IMR-90 (cell line): Measurements from ENCODE around the gene AGBL5. TPM values are rescaled to one million over a fixed set of nuclear protein-coding genes. Genes with fewer than 3 reads are reported as not detected.

Source experiments
- ATAC-seq: fragments of 200-7000 bp; cut with Tn5 transposase; 2 replicates; pipeline ENCODE4 v1.9.1; 2020; ENCODE audit warnings: low read depth, mild to moderate bottlenecking, moderate library complexity
- BruUV-seq: library from RNA; stranded (reverse); fragments of 400-500 nt; replicated peaks from 2 replicates; lab custom pipeline; 2021; lab: Mats Ljungman, UMichigan
- CTCF ChIA-PET: fragments of 300-600 bp; formaldehyde crosslinking; extraction: SDS; loops from one replicate; lab custom pipeline; 2021; ENCODE audit warnings: antibody characterized with exemption; lab: Yijun Ruan, JAX
- POLR2A ChIA-PET: fragments of 300-600 bp; sonication (Branson Sonifier 250); formaldehyde crosslinking; loops from one replicate; lab custom pipeline; 2022; ENCODE audit warnings: antibody characterized with exemption; ENCODE audit not compliant: unreplicated experiment; lab: Charles Lee
- DNase-seq: peaks from one replicate; pipeline ENCODE4 v3.0.0; 2013
- H2AFZ ChIP-seq: replicated peaks from 2 replicates; pipeline ENCODE3; 2013; ENCODE audit warnings: low read length, mild to moderate bottlenecking; ENCODE audit not compliant: poor library complexity
- H2AK5ac ChIP-seq: 2 replicates; pipeline ENCODE4 v1.6.1; 2013; ENCODE audit warnings: low read depth, low read length, inconsistent platforms
- H2AK9ac ChIP-seq: replicated peaks from 2 replicates; pipeline ENCODE3; 2013; ENCODE audit warnings: mild to moderate bottlenecking, low read depth, low read length, moderate library complexity; ENCODE audit not compliant: poor library complexity
- H2BK120ac ChIP-seq: 2 replicates; pipeline ENCODE4 v1.6.1; 2013; ENCODE audit warnings: low read depth, low read length, inconsistent platforms
- H2BK15ac ChIP-seq: 3 replicates; pipeline ENCODE4 v1.6.1; 2013; ENCODE audit warnings: low read depth, low read length, inconsistent platforms
- H2BK20ac ChIP-seq: 2 replicates; pipeline ENCODE4 v1.6.1; 2013; ENCODE audit warnings: low read depth, mild to moderate bottlenecking, inconsistent platforms, low read length, moderate library complexity
- H2BK5ac ChIP-seq: 2 replicates; pipeline ENCODE4 v1.6.1; 2013; ENCODE audit warnings: mild to moderate bottlenecking, low read depth, low read length, inconsistent platforms; ENCODE audit not compliant: poor library complexity, severe bottlenecking
- H3K14ac ChIP-seq: replicated peaks from 2 replicates; pipeline ENCODE4 v1.6.1; 2013; ENCODE audit warnings: low read depth, low read length, inconsistent platforms
- H3K18ac ChIP-seq: 2 replicates; pipeline ENCODE4 v1.6.1; 2013; ENCODE audit warnings: low read depth, low read length, control low read depth
- H3K23ac ChIP-seq: 2 replicates; pipeline ENCODE4 v1.6.1; 2013; ENCODE audit warnings: low read depth, low read length, inconsistent platforms
- H3K27ac ChIP-seq: 2 replicates; pipeline ENCODE4 v1.5.1; 2013; ENCODE audit warnings: mild to moderate bottlenecking, control low read depth, low read length; ENCODE audit not compliant: insufficient read depth
- H3K27me3 ChIP-seq: 2 replicates; pipeline ENCODE4 v1.6.1; 2013; ENCODE audit warnings: low read length; ENCODE audit not compliant: control insufficient read depth, insufficient read depth
- H3K36me3 ChIP-seq: 2 replicates; pipeline ENCODE4 v1.6.1; 2013; ENCODE audit warnings: low read length, mixed read lengths; ENCODE audit not compliant: control insufficient read depth, insufficient read depth
- H3K4ac ChIP-seq: 2 replicates; pipeline ENCODE4 v1.6.1; 2013; ENCODE audit warnings: low read depth, low read length, inconsistent platforms
- H3K4me1 ChIP-seq: 2 replicates; pipeline ENCODE4 v1.6.1; 2013; ENCODE audit warnings: low read length, mixed read lengths; ENCODE audit not compliant: control insufficient read depth, insufficient read depth
- H3K4me2 ChIP-seq: 2 replicates; pipeline ENCODE4 v1.6.1; 2013; ENCODE audit warnings: low read depth, mild to moderate bottlenecking, control low read depth, low read length, moderate library complexity
- H3K4me3 ChIP-seq: 2 replicates; pipeline ENCODE4 v1.5.1; 2013; ENCODE audit warnings: low read depth, mild to moderate bottlenecking, control low read depth, low read length, moderate library complexity; ENCODE audit not compliant: insufficient read depth
- H3K56ac ChIP-seq: 2 replicates; pipeline ENCODE4 v1.6.1; 2013; ENCODE audit warnings: low read length, inconsistent platforms; ENCODE audit not compliant: insufficient read depth; ENCODE audit errors: extremely low read depth
- H3K79me1 ChIP-seq, 2 experiments: 2 replicates each; pipeline ENCODE4 v1.6.1; 2013; ENCODE audit warnings: low read length in 2 of 2, inconsistent platforms in 1 of 2, low read depth in 1 of 2
- H3K9ac ChIP-seq: 2 replicates; pipeline ENCODE4 v1.6.1; 2013; ENCODE audit warnings: low read depth, low read length, control low read depth
- H3K9me1 ChIP-seq: 2 replicates; pipeline ENCODE4 v1.6.1; 2013; ENCODE audit warnings: low read length, inconsistent platforms; ENCODE audit not compliant: insufficient read depth
- H3K9me3 ChIP-seq: 2 replicates; pipeline ENCODE4 v1.6.1; 2013; ENCODE audit warnings: low read length; ENCODE audit not compliant: control insufficient read depth, insufficient read depth
- H4K20me1 ChIP-seq: 2 replicates; pipeline ENCODE4 v1.6.1; 2013; ENCODE audit warnings: low read length, inconsistent platforms; ENCODE audit not compliant: insufficient read depth
- H4K5ac ChIP-seq: 2 replicates; pipeline ENCODE4 v1.6.1; 2013; ENCODE audit warnings: mild to moderate bottlenecking, low read depth, low read length, control low read depth
- H4K8ac ChIP-seq, 2 experiments: 2 replicates each; pipeline ENCODE4 v1.6.1; 2013; ENCODE audit warnings: low read depth in 2 of 2, low read length in 2 of 2, control low read depth in 1 of 2, inconsistent platforms in 1 of 2
- H4K91ac ChIP-seq: 2 replicates; pipeline ENCODE4 v1.6.1; 2013; ENCODE audit warnings: low read depth, low read length, inconsistent platforms; ENCODE audit not compliant: insufficient read depth
- CEBPB ChIP-seq: IDR thresholded peaks from 2 replicates; pipeline ENCODE4 v1.6.1; 2012; ENCODE audit warnings: low read depth, low read length, improper control_type of control experiment
- CHD1 ChIP-seq: IDR thresholded peaks from 2 replicates; pipeline ENCODE4 v1.6.1; 2012; ENCODE audit warnings: low read depth, low read length, improper control_type of control experiment
- FOS ChIP-seq: fragments of 150-350 bp; IDR thresholded peaks from 2 replicates; pipeline ENCODE4 v1.6.1; 2016; ENCODE audit warnings: low read depth, low read length
- MAZ ChIP-seq: IDR thresholded peaks from 2 replicates; pipeline ENCODE4 v1.6.1; 2012; ENCODE audit warnings: low read depth, mild to moderate bottlenecking, low read length, improper control_type of control experiment, moderate library complexity, borderline replicate concordance
- MXI1 ChIP-seq: IDR thresholded peaks from 2 replicates; pipeline ENCODE4 v1.6.1; 2012; ENCODE audit warnings: low read depth, mild to moderate bottlenecking, low read length, moderate library complexity, borderline replicate concordance
- NFE2L2 ChIP-seq: fragments of 150-350 bp; IDR thresholded peaks from 2 replicates; pipeline ENCODE4 v1.6.1; 2016; ENCODE audit warnings: low read depth, mild to moderate bottlenecking, low read length
- POLR2A ChIP-seq: IDR thresholded peaks from 2 replicates; pipeline ENCODE4 v1.6.1; 2012; ENCODE audit warnings: mild to moderate bottlenecking, low read depth, low read length
- RAD21 ChIP-seq: IDR thresholded peaks from 2 replicates; pipeline ENCODE4 v1.6.1; 2012; ENCODE audit warnings: low read length, improper control_type of control experiment
- RCOR1 ChIP-seq: IDR thresholded peaks from 2 replicates; pipeline ENCODE4 v1.6.1; 2012; ENCODE audit warnings: mild to moderate bottlenecking, low read length, improper control_type of control experiment; ENCODE audit not compliant: insufficient replicate concordance
- SMC3 ChIP-seq: fragments of 150-350 bp; IDR thresholded peaks from 2 replicates; pipeline ENCODE4 v1.6.1; 2016; ENCODE audit warnings: low read depth, mild to moderate bottlenecking, antibody characterized with exemption, low read length, moderate library complexity
- WGBS, 2 experiments: methylation state at CpG; one replicate each; pipeline versions ENCODE4 v1.1.5 to v1.1.7; 2013; ENCODE audit warnings: missing lambda C conversion rate in 2 of 2; ENCODE audit not compliant: insufficient read length in 1 of 2; ENCODE audit errors: extremely low coverage in 2 of 2; 5-methylcytosine and 5-hydroxymethylcytosine counted together
- dilution Hi-C: fragments of 300-500 bp; cut with HindIII; formaldehyde crosslinking; loops from one replicate; pipeline ENCODE4 v1.14.3; 2018; ENCODE audit warnings: low sequenced_read_pairs; ENCODE audit not compliant: unreplicated experiment
- in situ Hi-C: fragments of 300-500 bp; cut with MboI; formaldehyde crosslinking; loops from 3 replicates; pipeline ENCODE4 v1.14.3; 2019; ENCODE audit warnings: low sequenced_read_pairs, inconsistent platforms, mixed read lengths
- intact Hi-C: fragments of 100-400 bp; cut with micrococcal nuclease; formaldehyde crosslinking; loops from 2 replicates; pipeline ENCODE4 v1.10.0; 2022
- polyA plus RNA-seq, 3 experiments: library from polyadenylated mRNA; depleted of rRNA; stranded (reverse); fragments of >200 nt; gene quantifications; 2 replicates each; pipeline ENCODE4 v1.2.3, GENCODE V29; 2012; ENCODE audit warnings: low replicate concordance in 1 of 3
- total RNA-seq: library from RNA; depleted of rRNA; stranded (reverse); fragments of >200 nt; gene quantifications from 2 replicates; pipeline ENCODE4 v1.2.3, GENCODE V29; 2012
- TF ChIP-seq, protein P1 (sequence below): conservative IDR thresholded peaks from 2 replicates; pipeline ENCODE4 v1.5.1; 2012; ENCODE audit warnings: mild to moderate bottlenecking, low read depth, low read length, improper control_type of control experiment

The AGBL5 gene
- total and polyA plus RNA-seq, 2 of the 4 experiments (the other 2 are of a cell fraction), result 19.0 to 26.2 TPM

DNA sequence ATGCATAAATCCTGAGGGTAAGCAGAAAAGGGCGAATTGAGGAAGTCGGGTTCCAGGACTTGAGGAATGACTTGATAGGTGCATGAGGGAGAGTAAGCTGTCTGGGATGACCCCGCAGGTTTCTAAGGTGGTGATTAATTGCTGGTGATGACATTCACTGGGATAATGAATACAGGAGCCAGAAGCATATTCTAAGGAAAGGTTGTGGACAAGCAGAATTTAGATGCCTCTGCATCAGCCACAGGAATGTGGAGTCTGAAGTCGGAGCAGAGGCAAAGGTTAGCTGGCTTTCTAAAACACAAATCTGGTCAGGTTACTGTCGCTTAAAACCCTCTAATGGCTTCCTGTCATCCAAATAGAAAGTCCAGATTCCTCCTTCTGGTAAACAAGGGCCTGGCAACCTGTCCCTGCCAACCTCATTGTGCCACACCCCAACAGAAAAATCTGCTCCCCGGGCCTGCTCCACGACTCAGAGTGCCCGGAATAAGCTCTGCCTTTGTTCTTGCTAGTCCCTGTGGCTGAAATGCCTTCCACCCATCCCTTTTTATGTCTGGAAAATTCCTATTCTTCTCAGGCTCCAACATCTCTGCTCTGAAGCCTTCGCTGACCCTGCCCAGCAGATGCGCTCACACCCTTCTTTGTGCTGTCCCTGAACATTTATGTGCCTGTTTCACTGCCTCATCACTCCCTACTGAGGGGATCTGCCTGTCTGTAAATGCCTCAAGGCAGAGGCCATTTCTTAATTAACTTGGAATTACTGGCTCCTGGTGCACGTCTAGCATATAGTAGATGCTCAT lies 30.0 kb upstream of the AGBL5 start:
- ChIA-PET CTCF (no interaction called here), POLR2A (no interaction called here)
- Histone ChIP-seq H3K4me1 (peaks cover 13% of the 10 kb centered on the region; the same call in 1 of the 2 replicates), H2AK5ac (peak overlapping the region; percentile 47; the same call in 1 of the 2 replicates), H3K23ac (no peak overlapping the region), H4K20me1 (peaks cover 8% of the 10 kb centered on the region), H2AFZ (no peak overlapping the region), H4K8ac (no peak overlapping the region), H2BK120ac (no peak overlapping the region), H3K4ac (no peak overlapping the region), H4K5ac (no peak overlapping the region), H4K91ac (no peak overlapping the region; the same call in 1 of the 2 replicates), H2AK9ac (peak overlapping the region; percentile 33), H3K27ac (no peak overlapping the region), H3K14ac (no peak overlapping the region; the same call in 1 of the 2 replicates), H3K79me1 (peaks cover 2 to 12% of the 10 kb centered on the region in 2 experiments; a peak in 1 of 4 replicates), H2BK15ac (no peak overlapping the region), H3K4me2 (no peak overlapping the region), H3K56ac (no peak overlapping the region), H2BK5ac (no peak overlapping the region), H3K9me1 (peaks cover 16% of the 10 kb centered on the region; the same call in 1 of the 2 replicates), H3K18ac (no peak overlapping the region), H2BK20ac (no peak overlapping the region), H3K4me3 (no peak overlapping the region), H3K36me3 (peaks cover 28% of the 10 kb centered on the region), H3K27me3 (no peaks in the 10 kb centered on the region), H3K9me3 (no peaks in the 10 kb centered on the region), H3K9ac (no peak overlapping the region)
- DNase-seq (no peak), ATAC-seq (peak; percentile 55)
- 51% methylated on average over 7 of the region's 11 CpGs; no CpG with 5 or more reads in 1 of the 2 experiments for WGBS, 2 experiments
- intact Hi-C loops (no loop called here), dilution Hi-C loops (no loop called here), in situ Hi-C loops (no loop called here)
- TF ChIP-seq FOS, result no peak
- TF ChIP-seq MAZ, result no peak
- no peak for TF ChIP-seq POLR2A
- TF ChIP-seq CEBPB, result no peak
- TF ChIP-seq NFE2L2, result no peak
- TF ChIP-seq RAD21, result no peak
- no peak for TF ChIP-seq SMC3
- no peak for TF ChIP-seq MXI1
- no peak for TF ChIP-seq CHD1
- TF ChIP-seq RCOR1, result no peak
- TF ChIP-seq, protein P1, sequence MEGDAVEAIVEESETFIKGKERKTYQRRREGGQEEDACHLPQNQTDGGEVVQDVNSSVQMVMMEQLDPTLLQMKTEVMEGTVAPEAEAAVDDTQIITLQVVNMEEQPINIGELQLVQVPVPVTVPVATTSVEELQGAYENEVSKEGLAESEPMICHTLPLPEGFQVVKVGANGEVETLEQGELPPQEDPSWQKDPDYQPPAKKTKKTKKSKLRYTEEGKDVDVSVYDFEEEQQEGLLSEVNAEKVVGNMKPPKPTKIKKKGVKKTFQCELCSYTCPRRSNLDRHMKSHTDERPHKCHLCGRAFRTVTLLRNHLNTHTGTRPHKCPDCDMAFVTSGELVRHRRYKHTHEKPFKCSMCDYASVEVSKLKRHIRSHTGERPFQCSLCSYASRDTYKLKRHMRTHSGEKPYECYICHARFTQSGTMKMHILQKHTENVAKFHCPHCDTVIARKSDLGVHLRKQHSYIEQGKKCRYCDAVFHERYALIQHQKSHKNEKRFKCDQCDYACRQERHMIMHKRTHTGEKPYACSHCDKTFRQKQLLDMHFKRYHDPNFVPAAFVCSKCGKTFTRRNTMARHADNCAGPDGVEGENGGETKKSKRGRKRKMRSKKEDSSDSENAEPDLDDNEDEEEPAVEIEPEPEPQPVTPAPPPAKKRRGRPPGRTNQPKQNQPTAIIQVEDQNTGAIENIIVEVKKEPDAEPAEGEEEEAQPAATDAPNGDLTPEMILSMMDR, result no peak
- BruUV-seq, result no TSS peak
